COLO829 (cell line): Measurements from ENCODE around the gene FGF9.
A peak's percentile ranks its signal among the peaks of the same experiment; 100 is the strongest.

Experiments used
- DNase-seq: peaks from one replicate; pipeline ENCODE4 v3.0.0; 2012; ENCODE audit warnings: low spot score

Gene FGF9

DNA sequence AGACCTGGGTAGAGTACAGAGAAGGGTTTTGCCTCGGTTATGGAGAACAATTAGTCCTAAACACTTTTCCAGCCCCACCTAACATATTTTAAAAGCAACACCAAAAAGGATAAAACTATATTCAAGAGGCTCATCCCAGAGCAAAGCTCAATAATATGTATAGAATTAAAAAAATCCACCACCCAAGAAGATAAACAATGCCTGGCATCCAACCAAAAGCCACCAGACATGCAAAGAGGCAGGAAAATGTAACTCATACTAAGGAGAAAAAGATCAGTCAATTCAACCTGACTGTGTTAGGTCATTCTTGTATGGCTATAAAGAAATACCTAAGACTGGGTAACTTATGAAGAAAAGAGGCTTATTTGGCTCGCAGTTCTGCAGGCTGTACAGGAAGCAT, 39.3 kb downstream of the FGF9 start:
- no peak for DNase-seq

DNA sequence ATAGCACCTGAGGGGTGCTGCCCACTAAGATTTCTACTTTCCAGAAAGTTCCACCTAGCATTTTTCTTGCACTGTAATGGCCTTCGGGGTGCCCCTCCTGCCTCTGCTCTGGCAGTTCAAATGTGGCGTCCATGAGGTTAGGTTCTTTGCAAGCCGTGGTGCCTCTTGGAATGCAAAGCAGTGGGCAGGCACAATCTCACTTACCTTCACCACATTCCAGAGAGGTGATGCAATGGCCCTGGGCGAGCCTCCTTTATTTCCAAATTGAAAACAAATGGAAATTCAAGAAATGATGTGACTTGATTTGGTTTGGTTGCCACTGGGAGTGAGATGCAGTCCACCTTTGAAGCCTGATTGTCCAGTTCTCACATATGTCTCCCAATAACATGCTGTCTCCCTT, 46.9 kb downstream of the FGF9 start:
- no peak for DNase-seq

DNA sequence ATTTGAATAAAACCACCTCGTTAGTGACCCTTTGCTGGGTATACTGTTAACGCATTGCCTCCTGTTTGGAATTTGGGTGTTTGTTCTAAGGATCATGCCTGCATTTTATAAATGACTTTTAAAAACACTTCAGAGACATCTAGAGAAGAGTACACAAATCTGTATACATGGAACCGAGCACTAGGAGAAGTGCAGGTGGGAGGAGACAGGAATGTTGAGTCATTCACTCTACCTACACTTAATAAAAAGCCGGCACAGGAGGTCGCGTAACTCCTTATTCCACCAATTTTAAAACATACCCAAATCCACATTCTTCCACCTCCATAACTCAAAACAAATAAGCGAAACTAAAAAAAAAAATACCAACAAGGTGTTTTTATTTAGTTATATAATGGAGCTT, 48.6 kb downstream of the FGF9 start:
- DNase-seq: no peak

DNA sequence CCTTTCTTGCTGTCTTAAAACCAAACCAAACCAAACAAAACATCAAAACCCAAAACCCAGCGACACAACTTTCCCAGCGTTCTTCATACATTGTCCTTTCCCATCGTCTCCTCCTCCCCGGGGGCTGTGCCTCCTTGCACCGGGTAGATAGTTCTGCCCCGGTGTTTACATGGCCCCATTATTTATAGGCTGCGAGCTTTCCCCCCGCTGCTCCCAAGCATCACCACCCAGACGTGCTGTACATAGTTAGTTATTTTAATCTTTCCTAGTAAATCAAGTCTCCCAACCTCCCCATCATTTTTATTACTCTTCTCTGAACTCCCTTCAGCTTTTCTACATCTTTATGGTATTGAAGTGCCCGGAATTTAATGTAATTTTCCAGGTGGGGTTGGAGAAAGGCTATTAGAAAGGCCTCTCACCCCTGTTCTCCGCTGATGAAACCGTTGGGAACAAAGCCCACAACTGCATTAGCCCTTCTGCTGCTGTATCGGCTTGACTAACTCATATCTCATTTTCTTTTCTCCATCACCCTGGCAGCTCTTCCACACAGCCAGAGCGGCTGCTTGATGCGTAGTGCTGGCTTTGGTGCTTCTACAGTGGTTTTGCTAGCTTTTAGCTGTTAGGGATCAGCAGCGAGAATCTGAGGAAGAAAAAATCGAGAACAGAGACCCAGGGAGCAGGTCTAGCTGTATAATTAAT, 53.1 kb downstream of the FGF9 start:
- DNase-seq: no peak

DNA sequence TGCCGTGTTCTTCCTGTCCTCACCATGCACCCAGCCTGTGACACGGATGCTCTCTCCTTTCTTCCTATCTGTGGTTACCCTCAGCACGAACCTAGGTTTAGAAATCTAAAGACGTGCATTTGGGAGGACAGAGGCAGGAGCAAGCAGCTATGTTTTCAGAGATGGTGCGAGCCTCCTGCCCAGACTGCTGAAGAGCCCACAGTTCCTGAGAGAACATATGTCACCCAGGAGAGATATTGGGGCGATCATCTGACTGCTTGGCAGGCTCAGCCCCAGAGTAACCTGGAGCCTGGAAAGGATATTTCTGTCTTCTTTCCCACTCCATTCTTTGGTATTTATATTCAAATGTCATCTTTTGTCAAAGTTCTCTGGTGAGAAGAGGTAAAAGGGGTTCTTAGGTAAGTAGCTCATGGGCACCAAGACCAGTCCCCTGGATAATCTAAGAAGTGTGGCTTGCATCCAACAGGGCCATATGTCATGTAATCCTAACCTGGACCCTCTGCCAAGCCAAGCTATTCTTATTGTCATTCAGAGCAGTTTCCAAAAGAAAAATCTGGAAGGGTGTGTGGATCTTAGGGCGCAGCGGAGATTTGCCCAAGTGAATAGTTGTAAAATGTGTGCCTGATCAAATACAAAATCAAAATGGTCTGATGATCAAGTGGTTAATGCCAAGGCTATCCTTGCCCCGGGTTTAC, 59.5 kb downstream of the FGF9 start:
- no peak for DNase-seq

DNA sequence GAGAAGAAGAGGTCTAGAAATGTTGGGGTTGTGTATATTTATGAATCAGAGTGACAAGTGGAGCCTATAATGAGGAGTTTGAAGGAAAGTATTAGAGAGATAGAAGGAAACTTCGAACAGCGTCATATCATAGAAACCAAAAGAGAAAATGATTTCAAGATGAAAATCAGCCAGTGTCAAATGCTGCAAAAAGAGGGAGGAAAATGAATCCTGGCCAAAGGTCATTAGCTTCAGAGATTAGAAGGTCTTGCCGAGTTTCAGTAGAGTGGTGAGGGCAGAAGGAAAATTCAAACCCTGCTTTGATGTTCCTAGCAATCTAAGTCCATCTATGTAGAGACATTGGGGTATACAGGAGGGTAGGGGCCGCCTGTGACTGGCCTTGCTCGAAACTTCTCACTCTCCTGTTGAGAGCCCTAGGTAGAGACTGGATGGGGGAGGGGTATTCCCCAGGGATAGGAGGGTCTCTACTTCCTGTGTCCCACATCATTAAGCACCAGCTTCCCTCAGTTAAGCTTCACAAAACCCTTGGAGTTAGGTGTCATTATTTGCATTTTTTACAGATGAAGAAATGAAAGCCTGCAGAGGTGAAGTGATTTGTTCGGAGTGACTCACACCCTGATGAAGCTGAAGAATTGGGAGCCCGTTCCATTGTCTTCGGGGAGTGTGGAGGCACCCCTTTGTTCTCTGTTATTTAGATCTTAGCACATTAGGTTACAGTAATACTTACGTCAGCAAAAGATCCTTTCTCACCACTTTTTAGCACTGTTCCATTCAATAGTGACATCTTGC, 62.8 kb downstream of the FGF9 start:
- DNase-seq: no peak

DNA sequence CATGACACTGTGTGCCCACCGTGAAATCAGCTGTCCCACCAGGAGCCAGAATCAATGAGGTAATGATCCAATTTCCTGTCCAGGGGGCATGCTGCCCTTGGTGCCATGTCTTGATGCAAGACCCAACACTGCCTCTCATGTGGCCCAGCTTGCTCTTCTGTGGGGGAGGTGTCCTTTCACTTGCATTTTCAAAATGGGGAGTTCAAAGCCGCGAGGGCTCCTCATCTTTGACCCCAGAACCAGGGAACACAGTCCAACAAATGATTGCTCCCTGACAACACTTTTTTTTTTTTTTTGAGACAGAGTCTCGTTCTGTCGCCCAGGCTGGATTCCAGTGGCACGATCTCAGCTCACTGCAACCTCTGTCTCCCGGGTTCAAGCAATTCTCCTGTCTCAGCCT, 64.1 kb downstream of the FGF9 start:
- no peak for DNase-seq

DNA sequence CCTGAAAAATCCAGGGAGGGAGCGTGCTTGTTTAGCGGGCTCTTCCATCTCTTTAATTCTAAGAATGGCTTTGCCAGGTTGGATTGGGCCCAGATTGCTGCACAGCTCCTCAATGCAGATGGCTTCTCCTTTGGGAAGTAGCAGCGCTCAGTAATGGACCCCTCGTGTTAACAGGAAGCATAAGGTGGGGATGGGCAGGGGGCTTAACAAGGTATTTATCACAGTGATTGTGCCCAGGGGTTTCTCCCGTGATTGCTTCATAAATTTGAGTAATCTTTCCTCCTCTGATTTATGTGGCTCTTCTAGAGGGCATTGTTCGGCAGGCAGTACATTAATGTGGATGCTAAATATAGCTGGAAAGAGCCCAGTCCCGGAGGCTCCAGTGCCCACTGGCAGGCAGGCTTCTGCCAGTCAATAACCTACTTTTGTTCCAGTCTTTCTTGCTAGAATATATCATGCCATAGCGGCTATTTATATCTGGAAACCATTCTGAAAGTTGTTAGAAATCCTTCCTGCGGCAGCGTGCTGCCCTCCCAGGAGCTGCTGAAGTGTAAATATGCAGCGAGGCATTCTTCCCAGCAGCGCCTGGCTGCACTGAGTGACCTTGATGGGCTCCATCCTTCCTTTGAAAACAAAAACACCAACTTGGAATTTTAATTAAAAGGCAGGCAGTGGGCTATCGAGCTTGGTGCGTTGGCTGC, 65.0 kb downstream of the FGF9 start:
- DNase-seq: no peak

DNA sequence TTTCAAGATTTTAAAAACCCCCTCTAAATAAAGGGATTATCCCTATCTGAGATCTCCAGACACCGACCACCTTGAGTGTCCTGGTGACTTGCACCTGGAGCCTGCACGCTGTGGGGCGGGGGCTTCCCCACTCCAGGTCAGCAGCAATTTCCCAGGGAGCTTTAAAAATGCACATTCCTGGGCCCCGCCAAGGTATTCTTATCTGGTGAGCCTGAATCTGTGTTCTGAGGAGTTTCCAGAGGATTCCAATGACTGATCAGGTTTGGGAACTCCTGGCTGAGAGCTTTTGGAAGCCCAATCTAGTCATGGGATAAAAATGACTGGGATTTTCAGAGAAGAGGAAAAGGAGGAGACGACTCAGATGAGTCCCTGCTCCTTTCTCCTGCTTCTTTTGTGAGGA, 66.1 kb downstream of the FGF9 start:
- no peak for DNase-seq

DNA sequence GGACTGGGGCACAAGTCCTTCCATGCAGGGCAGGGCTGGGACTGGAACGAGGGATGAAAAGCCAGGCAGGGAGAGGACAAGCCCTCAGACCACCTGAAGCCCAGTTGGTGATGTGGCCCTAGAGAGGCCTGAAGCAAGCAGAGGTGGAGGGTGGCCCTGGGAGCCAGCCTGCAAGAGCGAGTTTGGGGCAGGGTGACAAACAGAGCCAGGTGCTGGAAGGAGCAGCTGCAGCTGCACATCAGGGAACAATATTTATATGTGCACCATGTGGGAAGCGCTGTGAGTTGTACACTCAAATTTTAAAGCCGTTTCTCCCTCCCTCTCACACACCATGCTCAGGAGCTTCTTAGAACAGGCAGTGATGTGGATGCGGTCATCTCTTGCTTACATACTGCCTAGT, 67.8 kb downstream of the FGF9 start:
- no peak for DNase-seq

DNA sequence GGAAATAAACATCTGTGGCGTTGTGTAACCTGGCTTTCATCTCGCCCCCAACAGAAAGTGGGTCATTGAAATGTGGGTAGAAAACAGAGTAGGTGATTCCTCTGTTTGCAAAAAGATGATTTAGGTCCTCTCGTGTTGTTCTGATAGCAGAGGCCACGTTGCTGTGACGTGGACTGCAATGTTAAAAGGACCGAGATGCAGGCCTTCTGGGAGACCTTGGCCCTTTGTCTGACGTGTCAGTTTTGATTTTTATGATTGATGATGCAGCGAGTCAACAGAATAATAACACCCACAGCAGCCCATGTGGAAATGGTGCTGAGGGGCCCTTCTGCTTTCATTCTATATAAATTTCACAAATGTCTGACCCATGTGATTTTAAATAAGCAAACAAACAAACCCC, 68.9 kb downstream of the FGF9 start:
- no peak for DNase-seq

DNA sequence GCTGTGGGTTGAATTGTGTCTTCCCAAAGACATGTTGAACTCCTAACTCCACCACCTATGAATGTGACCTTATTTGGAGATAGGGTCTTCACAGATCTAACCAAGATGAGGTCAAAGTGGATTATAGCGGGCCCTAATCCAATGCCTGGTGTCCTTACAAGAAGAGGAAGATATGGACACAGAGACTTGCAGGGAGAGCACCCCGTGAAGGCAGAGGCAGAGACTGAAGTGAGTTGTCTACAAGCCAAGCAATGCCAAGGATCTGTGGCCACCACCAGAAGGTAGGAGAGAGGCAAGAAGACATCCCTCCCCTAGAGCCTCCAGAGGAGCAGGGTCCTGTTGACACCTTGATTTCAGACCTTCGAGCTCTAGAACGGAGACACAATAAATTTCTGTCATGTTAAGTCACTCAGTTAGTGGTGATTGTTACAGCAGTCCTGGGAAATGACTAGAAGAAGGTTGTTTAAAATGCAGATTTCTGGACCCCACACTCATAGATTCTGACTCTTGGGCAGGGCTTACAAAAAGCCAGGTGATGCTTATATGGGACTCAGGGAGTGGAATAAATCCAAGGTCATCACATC, 70.6 kb downstream of the FGF9 start:
- DNase-seq: no peak

DNA sequence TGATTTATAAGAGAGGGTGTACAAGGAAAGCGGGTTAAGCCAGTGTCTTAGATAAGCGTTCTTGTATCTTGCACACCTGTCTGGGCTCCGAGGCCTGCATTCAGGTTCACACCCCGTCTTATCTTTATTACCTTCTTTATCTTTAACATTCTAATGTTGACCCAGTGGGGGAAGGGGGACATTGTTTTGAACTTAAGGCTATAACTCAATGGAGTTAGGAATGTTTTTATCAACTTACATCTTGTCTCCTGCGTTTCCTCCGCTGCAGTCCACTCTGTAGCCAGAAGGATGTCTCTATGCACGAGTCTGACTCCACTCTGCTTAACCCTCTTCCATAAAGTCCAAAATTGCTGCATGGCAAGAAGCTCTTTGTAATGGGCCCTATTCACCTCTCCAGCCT, 71.2 kb downstream of the FGF9 start:
- DNase-seq: no peak

DNA sequence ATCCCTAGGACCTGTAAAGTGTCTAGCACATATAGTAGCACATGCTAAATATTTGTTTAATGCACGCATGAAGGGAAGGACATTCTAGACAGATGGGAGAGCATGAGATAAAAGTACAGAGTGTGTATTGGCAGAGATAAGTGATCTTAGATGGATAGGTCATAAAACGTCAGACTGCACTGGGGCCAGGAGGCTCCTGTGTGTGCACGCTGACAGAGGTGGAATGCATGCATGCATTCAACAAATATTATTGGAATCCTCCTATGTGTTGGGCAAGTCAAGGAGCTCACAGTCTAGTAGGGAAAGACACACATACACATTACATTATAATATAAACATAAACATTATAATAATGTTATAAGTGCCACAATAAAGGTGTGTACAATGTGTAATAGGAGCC, 73.3 kb downstream of the FGF9 start:
- no peak for DNase-seq

DNA sequence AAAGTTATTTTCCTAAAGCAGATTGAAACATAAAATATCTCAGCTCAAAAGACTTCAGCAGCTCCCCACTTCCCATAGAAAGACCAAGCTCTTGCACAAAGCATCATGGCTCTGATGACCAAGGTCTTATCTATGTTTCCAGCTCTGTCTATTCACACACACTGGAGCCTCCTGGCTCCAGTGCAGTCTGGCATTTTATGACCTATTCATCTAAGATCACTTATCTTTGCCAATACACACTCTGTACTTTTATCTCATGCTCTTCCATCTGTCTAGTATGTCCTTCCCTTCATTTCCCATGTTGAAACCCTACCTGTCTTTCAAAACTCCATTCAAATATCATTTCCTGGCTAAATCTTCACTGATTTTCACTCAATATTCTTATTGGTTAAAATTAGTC, 74.4 kb downstream of the FGF9 start:
- DNase-seq: no peak

DNA sequence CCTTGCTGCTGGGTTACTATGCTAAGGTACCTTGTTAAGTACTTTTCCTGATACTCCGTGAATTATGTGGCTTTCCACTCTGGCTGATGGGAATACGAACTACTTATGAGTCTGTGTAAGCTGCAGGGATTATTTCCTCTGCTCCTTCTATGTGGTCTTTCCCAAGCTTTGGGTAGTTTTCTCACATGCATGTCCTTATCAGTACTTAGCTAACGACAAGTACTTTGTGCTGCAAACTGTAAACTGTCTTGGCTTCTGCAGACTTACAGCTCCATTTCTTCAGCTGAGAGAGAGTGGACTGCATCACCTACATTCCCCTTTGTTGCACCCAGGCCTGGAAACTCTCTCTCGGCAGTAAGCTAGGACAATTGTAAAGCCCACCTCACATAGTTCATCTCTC, 76.6 kb downstream of the FGF9 start:
- DNase-seq: no peak

DNA sequence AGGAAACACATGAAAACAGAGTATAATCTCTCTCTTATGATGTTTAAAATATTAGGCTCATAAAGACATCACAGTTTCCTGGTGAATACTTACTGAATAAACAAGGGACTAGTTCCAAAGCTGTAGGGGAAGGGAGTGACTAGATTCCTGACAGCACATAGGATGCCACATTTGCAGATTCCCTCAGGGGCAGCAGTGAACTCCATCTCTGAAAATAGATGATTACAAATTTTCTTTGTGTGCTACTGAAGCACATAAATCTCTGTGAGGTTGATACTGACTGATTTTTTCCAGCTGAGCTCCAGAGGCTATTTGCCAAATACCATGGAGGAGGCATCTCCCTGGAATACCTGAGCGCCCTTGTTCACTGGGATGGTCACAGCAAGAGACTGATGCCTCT, 77.3 kb downstream of the FGF9 start:
- no peak for DNase-seq

DNA sequence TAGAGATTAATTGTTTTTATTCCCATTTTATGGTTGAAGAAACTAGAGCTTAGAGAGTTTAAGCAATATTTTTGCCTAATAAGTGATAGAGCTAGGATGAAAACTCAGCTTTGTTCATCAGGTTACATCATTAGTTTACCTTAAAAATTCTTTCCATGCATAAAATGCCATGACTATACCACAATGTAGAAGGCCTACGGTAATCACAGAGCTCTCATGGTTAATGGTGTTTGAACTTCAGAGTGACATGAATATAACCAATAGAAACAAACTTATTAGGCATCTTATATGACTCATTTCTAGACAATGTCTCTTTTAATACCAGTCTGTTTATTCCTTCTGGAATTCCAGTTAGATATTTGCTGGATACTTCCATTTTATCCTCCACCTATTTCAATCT, 78.5 kb downstream of the FGF9 start:
- DNase-seq: peak; percentile 25

DNA sequence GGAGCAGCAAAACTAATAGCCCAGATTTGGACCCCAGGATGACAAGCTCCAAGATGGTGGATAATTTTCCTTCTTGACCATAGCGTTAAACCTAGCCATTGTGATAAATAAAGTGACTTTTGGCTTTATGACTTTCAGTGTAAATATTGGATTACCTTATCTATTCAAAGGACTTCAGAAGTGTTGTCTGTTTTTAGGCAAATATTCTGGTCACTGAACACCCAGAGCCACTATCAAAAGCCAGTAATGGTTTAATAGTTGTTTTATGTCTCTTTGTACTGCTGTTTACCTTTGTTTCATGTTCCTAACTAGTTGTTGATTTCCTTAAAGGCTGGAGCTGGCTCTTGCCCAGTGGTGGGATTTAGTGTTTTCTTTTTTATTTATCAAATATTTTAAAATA, 81.6 kb downstream of the FGF9 start:
- no peak for DNase-seq

DNA sequence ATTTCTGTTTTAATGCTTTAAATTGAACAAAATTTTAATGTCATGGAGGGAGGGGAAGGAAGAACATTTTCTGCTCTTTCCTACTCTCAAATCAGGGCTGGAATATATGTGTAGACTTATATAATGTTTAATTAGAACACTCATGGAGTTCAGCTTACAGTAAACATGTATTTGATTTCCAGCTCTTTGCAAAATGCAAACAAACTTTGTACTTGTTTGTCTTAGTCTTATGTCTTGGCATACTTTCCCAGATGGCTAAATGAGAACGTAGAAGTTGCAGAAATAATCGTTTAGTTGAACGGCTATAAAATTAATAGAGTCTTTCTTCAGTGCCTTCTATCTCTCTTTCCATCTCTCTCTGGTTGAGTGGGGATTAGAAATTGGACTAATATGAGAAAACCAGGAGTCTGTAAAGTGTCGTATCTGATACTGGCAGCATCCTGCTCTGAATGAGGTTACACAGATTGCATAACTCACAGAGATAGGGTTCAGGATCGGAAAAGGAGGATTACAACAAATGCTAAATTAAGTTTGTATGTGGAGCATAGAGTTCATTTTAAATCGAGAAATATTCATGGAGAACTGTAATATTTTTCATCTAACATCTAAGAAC, 82.3 kb downstream of the FGF9 start:
- DNase-seq: no peak
